A549 (cell line): ENCODE measurements around the gene PARD6B. TPM values are rescaled to one million over a fixed set of nuclear protein-coding genes. Genes with fewer than 3 reads are reported as not detected.

Experiments used
- ATAC-seq, 2 experiments: fragments of 200-7000 bp in 1 of 2; fragments of >200 bp in 1 of 2; cut with Nextera tagmentation in 1 of 2; cut with Tn5 transposase in 1 of 2; 3 replicates each; pipeline versions ENCODE4 v1.8.0 to v1.9.1; 2018 to 2020; ENCODE audit warnings: mild to moderate bottlenecking in 1 of 2, moderate library complexity in 1 of 2
- CTCF ChIA-PET: fragments of 300-600 bp; sonication (Branson Sonifier 250); formaldehyde crosslinking; extraction: SDS; loops from one replicate; lab custom pipeline; 2021; ENCODE audit warnings: antibody characterized with exemption, inconsistent platforms; lab: Yijun Ruan, JAX
- POLR2A ChIA-PET: fragments of 350-600 bp; formaldehyde crosslinking; extraction: SDS; loops from one replicate; lab custom pipeline; 2021; ENCODE audit warnings: antibody characterized with exemption, inconsistent platforms; lab: Yijun Ruan, JAX
- DNase-seq, 2 experiments: peaks; one replicate each; pipeline versions ENCODE4 v3.0.0 to v3.0.0-alpha.2; 2011 to 2016; ENCODE audit warnings: low read depth in 1 of 2, low spot score in 1 of 2
- FAIRE-seq: peaks from 2 replicates; lab custom pipeline; 2011; peaks lifted over from hg19 to GRCh38; lab: Jason Lieb, UNC
- H3K27ac ChIP-seq, 2 experiments: fragments of >200 bp; sonication (Bioruptor Twin); formaldehyde crosslinking; 3 replicates each; pipeline ENCODE4 v1.5.1; 2016 to 2017
- H3K4me1 ChIP-seq: fragments of >200 bp; sonication (Bioruptor Twin); formaldehyde crosslinking; 3 replicates; pipeline ENCODE4 v1.6.1; 2016
- H3K4me2 ChIP-seq: fragments of >200 bp; sonication (Bioruptor Twin); formaldehyde crosslinking; 3 replicates; pipeline ENCODE4 v1.6.1; 2016
- H3K4me3 ChIP-seq: fragments of >200 bp; sonication (Bioruptor Twin); formaldehyde crosslinking; 3 replicates; pipeline ENCODE4 v1.5.1; 2016
- H3K9me3 ChIP-seq: fragments of >200 bp; sonication (Bioruptor Twin); formaldehyde crosslinking; 3 replicates; pipeline ENCODE4 v1.6.1; 2016
- BHLHE40 ChIP-seq: IDR thresholded peaks from 2 replicates; pipeline ENCODE4 v1.6.1; 2012; ENCODE audit warnings: low read depth, low read length, inconsistent platforms
- CBX2 ChIP-seq: fragments of 200-600 bp; sonication (generic); IDR thresholded peaks from 2 replicates; pipeline ENCODE4 v1.6.1; 2016; ENCODE audit warnings: low read depth, mild to moderate bottlenecking, borderline replicate concordance
- CBX8 ChIP-seq: fragments of 200-600 bp; sonication (generic); IDR thresholded peaks from 2 replicates; pipeline ENCODE4 v1.6.1; 2016
- CHD4 ChIP-seq: fragments of 200-600 bp; sonication (generic); IDR thresholded peaks from 2 replicates; pipeline ENCODE4 v1.6.1; 2016; ENCODE audit warnings: antibody characterized with exemption, mild to moderate bottlenecking, borderline replicate concordance
- EHMT2 ChIP-seq: fragments of 200-600 bp; sonication (generic); IDR thresholded peaks from 2 replicates; pipeline ENCODE4 v1.6.1; 2016; ENCODE audit warnings: antibody characterized with exemption, low read depth, mild to moderate bottlenecking, moderate library complexity
- ESRRA ChIP-seq: fragments of 150-350 bp; IDR thresholded peaks from 2 replicates; pipeline ENCODE4 v1.6.1; 2014; ENCODE audit warnings: mild to moderate bottlenecking, low read length, borderline replicate concordance
- FOSB ChIP-seq: fragments of 250-450 bp; sonication (Bioruptor Pico); IDR thresholded peaks from 2 replicates; pipeline ENCODE4 v1.5.0; 2020; ENCODE audit warnings: mild to moderate bottlenecking, moderate library complexity
- GATA3 ChIP-seq: IDR thresholded peaks from 2 replicates; pipeline ENCODE4 v1.6.1; 2012; ENCODE audit warnings: borderline replicate concordance
- HDAC2 ChIP-seq: fragments of 200-600 bp; sonication (generic); IDR thresholded peaks from 2 replicates; pipeline ENCODE4 v1.6.1; 2016
- HES2 ChIP-seq: fragments of >200 bp; sonication (Bioruptor Twin); formaldehyde crosslinking; IDR thresholded peaks from 2 replicates; pipeline ENCODE4 v1.6.1; 2016
- HMGXB4 ChIP-seq: fragments of 250-450 bp; sonication (Bioruptor Pico); IDR thresholded peaks from 2 replicates; pipeline ENCODE4 v1.5.0; 2021; ENCODE audit warnings: mild to moderate bottlenecking, moderate library complexity, borderline replicate concordance
- HOXA7 ChIP-seq: fragments of 250-450 bp; sonication (Bioruptor Pico); IDR thresholded peaks from 2 replicates; pipeline ENCODE4 v1.5.0; 2020; ENCODE audit warnings: mild to moderate bottlenecking, moderate library complexity
- KDM5A ChIP-seq: fragments of 200-600 bp; sonication (generic); IDR thresholded peaks from 2 replicates; pipeline ENCODE4 v1.6.1; 2016; ENCODE audit warnings: antibody characterized with exemption, mild to moderate bottlenecking
- MAX ChIP-seq: IDR thresholded peaks from 2 replicates; pipeline ENCODE4 v1.6.1; 2012
- NFE2L2 ChIP-seq: fragments of 150-350 bp; conservative IDR thresholded peaks from 2 replicates; pipeline ENCODE4 v1.6.1; 2014; ENCODE audit warnings: low read length
- PBX3 ChIP-seq: IDR thresholded peaks from 2 replicates; pipeline ENCODE4 v1.6.1; 2012
- PHF8 ChIP-seq: fragments of 200-600 bp; sonication (generic); IDR thresholded peaks from 2 replicates; pipeline ENCODE4 v1.6.1; 2016; ENCODE audit warnings: low read depth, mild to moderate bottlenecking, antibody characterized with exemption, moderate library complexity, borderline replicate concordance
- POLR2A ChIP-seq: IDR thresholded peaks from 2 replicates; pipeline ENCODE4 v1.6.1; 2012; ENCODE audit warnings: mild to moderate bottlenecking, low read length
- POLR2AphosphoS2 ChIP-seq: conservative IDR thresholded peaks from 2 replicates; pipeline ENCODE4 v1.6.1; 2012; ENCODE audit warnings: low read length, improper control_type of control experiment, inconsistent platforms
- RARB ChIP-seq: fragments of 250-450 bp; sonication (Bioruptor Pico); IDR thresholded peaks from 2 replicates; pipeline ENCODE4 v1.8.0; 2021; ENCODE audit warnings: mild to moderate bottlenecking, moderate library complexity
- RFX5 ChIP-seq: fragments of 450-650 bp; IDR thresholded peaks from 2 replicates; pipeline ENCODE4 v1.7.1; 2014; ENCODE audit warnings: antibody characterized with exemption, mild to moderate bottlenecking, moderate library complexity
- SMC3 ChIP-seq: fragments of >200 bp; sonication (Bioruptor Twin); formaldehyde crosslinking; IDR thresholded peaks from 3 replicates; pipeline ENCODE4 v1.6.1; 2018; ENCODE audit warnings: inconsistent platforms
- SREBF2 ChIP-seq: fragments of 450-650 bp; IDR thresholded peaks from 2 replicates; pipeline ENCODE4 v1.6.1; 2014; ENCODE audit warnings: mild to moderate bottlenecking, moderate library complexity
- TP53 ChIP-seq: fragments of 250-450 bp; sonication (Bioruptor Pico); IDR thresholded peaks from 2 replicates; pipeline ENCODE4 v1.5.0; 2021; ENCODE audit warnings: mild to moderate bottlenecking, moderate library complexity
- ZSCAN20 ChIP-seq: fragments of 250-450 bp; sonication (Bioruptor Pico); IDR thresholded peaks from 2 replicates; pipeline ENCODE4 v1.8.0; 2022; ENCODE audit warnings: mild to moderate bottlenecking, moderate library complexity
- WGBS: methylation state at CpG from one replicate; pipeline ENCODE4 v1.1.6; 2017; ENCODE audit errors: missing lambda C conversion rate; 5-methylcytosine and 5-hydroxymethylcytosine counted together
- polyA plus RNA-seq, 4 experiments: library from polyadenylated mRNA; depleted of rRNA in 3 of 4; stranded (reverse); fragments of >200 nt; fragmentation: RNase III in 1 of 4; extraction: RNeasy Plus Mini Kit Qiagen cat#74134 plus additional on column Dnase treatment in 1 of 4; gene quantifications; 2 replicates in 3 of 4; 3 replicates in 1 of 4; pipeline ENCODE4 v1.2.3, GENCODE V29; 2011 to 2017

Gene PARD6B
- polyA plus RNA-seq, 2 of the 4 experiments (the other 2 are of a cell fraction): 3.1 to 6.4 TPM

- POLR2A ChIA-PET: no interaction called here
- no peak for FAIRE-seq
Measured at GRCh38 chr20:50805349-50805684, 73.9 kb downstream of the PARD6B start.

GRCh38 chr20:50806126-50806768 lies 74.9 kb downstream of the PARD6B start:
- ATAC-seq (no peak), FAIRE-seq (no peak), DNase-seq (no peak)
- Histone ChIP-seq H3K4me1 (no peaks in the 10 kb centered on the region), H3K27ac (no peak overlapping the region), H3K4me2 (no peak overlapping the region), H3K4me3 (no peak overlapping the region), H3K9me3 (no peaks in the 10 kb centered on the region)
- CTCF ChIA-PET: interaction anchor here (0.6 to 2.1 kb wide), 2 partner anchors 11 to 878 kb away, joined by 3 to 14 read pairs; partner anchors contain the start of gene BCAS4
- POLR2A ChIA-PET: no interaction called here
- WGBS: 89% methylated on average over 5 of the region's 5 CpGs
- TF ChIP-seq SREBF2 (no peak), BHLHE40 (no peak), PBX3 (no peak), CBX8 (no peak), SMC3 (no peak), CBX2 (no peak), PHF8 (no peak), TP53 (no peak), CHD4 (no peak), ZSCAN20 (no peak), NFE2L2 (no peak), POLR2A (no peak), RARB (CRISPR knock-in tag) (no peak), HDAC2 (no peak), RFX5 (no peak), EHMT2 (no peak), MAX (no peak)

More at GRCh38 chr20:50805349-50805684, 73.9 kb downstream of the PARD6B start:
- H3K9me3 ChIP-seq: no peaks in the 10 kb centered on the region
- CTCF ChIA-PET: interaction anchor here (2.1 kb wide), 1 partner anchor 11 kb away, joined by 14 read pairs; the partner anchor contains the start of gene BCAS4
- ATAC-seq: no peak
- no peaks in the 10 kb centered on the region for H3K4me1 ChIP-seq
- H3K4me2 ChIP-seq: no peak overlapping the region
- H3K27ac ChIP-seq: no peak overlapping the region
- 83% methylated on average over 1 of the region's 1 CpG for WGBS
- no peak overlapping the region for H3K4me3 ChIP-seq
- DNase-seq: no peak
- TF ChIP-seq HES2 (no peak), ESRRA (no peak), GATA3 (no peak), POLR2AphosphoS2 (no peak), HMGXB4 (CRISPR knock-in tag) (no peak), EHMT2 (no peak), HOXA7 (no peak), KDM5A (no peak), FOSB (CRISPR knock-in tag) (no peak)

Other genes starting within 250 kb of the PARD6B start
- gene PTPN1, start 221.2 kb upstream of the PARD6B start, polyA plus RNA-seq (2011; rRNA removed): 21.8 and 23.2 TPM in 2 replicates
- 24.3 to 26.7 TPM (median 25.6 TPM) in 3 replicates for gene PTPN1, start 221.2 kb upstream of the PARD6B start, polyA plus RNA-seq (2017; fragmentation: RNase III; extraction: RNeasy Plus Mini Kit Qiagen cat#74134 plus additional on column Dnase treatment)
- 0.03 TPM in 1 of 2 replicates, not detected in the other for gene RIPOR3, start 40.0 kb upstream of the PARD6B start, polyA plus RNA-seq (2011; rRNA removed)
- gene RIPOR3, start 40.0 kb upstream of the PARD6B start, polyA plus RNA-seq (2017; fragmentation: RNase III; extraction: RNeasy Plus Mini Kit Qiagen cat#74134 plus additional on column Dnase treatment): 0.05 to 0.06 TPM in 2 of 3 replicates, not detected in the other
- gene BCAS4, start 63.5 kb downstream of the PARD6B start, polyA plus RNA-seq (2011; rRNA removed): 15.5 and 16.9 TPM in 2 replicates
- gene BCAS4, start 63.5 kb downstream of the PARD6B start, polyA plus RNA-seq (2017; fragmentation: RNase III; extraction: RNeasy Plus Mini Kit Qiagen cat#74134 plus additional on column Dnase treatment): 45.9 to 48.4 TPM (median 46.6 TPM) in 3 replicates
- gene ADNP, start 199.9 kb downstream of the PARD6B start, polyA plus RNA-seq (2011; rRNA removed): 36.7 and 54.9 TPM in 2 replicates
- gene ADNP, start 199.9 kb downstream of the PARD6B start, polyA plus RNA-seq (2017; fragmentation: RNase III; extraction: RNeasy Plus Mini Kit Qiagen cat#74134 plus additional on column Dnase treatment): 37.2 to 40.9 TPM (median 38.1 TPM) in 3 replicates
- gene DPM1, start 227.0 kb downstream of the PARD6B start, polyA plus RNA-seq (2011; rRNA removed): 49.0 and 104 TPM in 2 replicates
- gene DPM1, start 227.0 kb downstream of the PARD6B start, polyA plus RNA-seq (2017; fragmentation: RNase III; extraction: RNeasy Plus Mini Kit Qiagen cat#74134 plus additional on column Dnase treatment): 106 to 120 TPM (median 114 TPM) in 3 replicates
- 4.4 and 4.8 TPM in 2 replicates for gene MOCS3, start 227.2 kb downstream of the PARD6B start, polyA plus RNA-seq (2011; rRNA removed)
- 5.3 to 6.0 TPM (median 5.7 TPM) in 3 replicates for gene MOCS3, start 227.2 kb downstream of the PARD6B start, polyA plus RNA-seq (2017; fragmentation: RNase III; extraction: RNeasy Plus Mini Kit Qiagen cat#74134 plus additional on column Dnase treatment)